ENCODE measurements around the gene LDHAL6B. TPM values are rescaled to one million over a fixed set of nuclear protein-coding genes. Genes with fewer than 3 reads are reported as not detected.

The LDHAL6B gene
- total RNA-seq, 6 donors from 2014 or later: 2.1 TPM; not detected in 5

DNA sequence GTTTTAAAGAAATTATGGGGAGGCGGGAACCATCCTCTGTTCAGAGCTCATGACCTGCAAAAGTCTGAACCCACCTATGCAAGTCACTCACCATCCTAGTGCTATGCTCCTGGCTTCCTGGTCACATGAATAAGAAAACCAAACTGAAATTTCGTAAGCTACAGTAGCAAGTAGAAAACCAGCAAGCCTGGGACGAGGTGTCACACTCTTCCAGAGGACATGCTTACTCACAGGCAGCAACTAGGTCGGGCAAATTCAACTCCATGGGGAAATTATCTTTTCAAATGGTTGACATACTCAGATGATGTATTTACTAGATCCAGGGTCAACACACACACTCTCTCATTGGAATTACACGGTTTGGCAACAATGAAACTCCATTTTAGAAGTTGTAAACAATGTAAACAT is 31.3 kb downstream of the LDHAL6B start:
- Histone ChIP-seq H3K36me3 (no peaks in the 10 kb centered on the region), H3K4me3 (no peak overlapping the region), H3K9me3 (no peaks in the 10 kb centered on the region), H3K27ac (no peak overlapping the region), H3K27me3 (no peaks in the 10 kb centered on the region), H3K4me1 (peaks cover 0 to 4% (median 2%) of the 10 kb centered on the region in 4 donors)
- WGBS, 2 donors: 79 to 80% methylated on average over 5 of the region's 5 CpGs
- no peak for ATAC-seq (ENCODE audit: low FRiP score in 2 of 2)
- no peak for TF ChIP-seq POLR2AphosphoS5 (IDR thresholded peaks at IDR 0.05)
- TF ChIP-seq EP300 (IDR thresholded peaks at IDR 0.05): no peak
- TF ChIP-seq, protein P1, sequence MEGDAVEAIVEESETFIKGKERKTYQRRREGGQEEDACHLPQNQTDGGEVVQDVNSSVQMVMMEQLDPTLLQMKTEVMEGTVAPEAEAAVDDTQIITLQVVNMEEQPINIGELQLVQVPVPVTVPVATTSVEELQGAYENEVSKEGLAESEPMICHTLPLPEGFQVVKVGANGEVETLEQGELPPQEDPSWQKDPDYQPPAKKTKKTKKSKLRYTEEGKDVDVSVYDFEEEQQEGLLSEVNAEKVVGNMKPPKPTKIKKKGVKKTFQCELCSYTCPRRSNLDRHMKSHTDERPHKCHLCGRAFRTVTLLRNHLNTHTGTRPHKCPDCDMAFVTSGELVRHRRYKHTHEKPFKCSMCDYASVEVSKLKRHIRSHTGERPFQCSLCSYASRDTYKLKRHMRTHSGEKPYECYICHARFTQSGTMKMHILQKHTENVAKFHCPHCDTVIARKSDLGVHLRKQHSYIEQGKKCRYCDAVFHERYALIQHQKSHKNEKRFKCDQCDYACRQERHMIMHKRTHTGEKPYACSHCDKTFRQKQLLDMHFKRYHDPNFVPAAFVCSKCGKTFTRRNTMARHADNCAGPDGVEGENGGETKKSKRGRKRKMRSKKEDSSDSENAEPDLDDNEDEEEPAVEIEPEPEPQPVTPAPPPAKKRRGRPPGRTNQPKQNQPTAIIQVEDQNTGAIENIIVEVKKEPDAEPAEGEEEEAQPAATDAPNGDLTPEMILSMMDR (IDR thresholded peaks at IDR 0.05): no peak
- TF ChIP-seq POLR2A (IDR thresholded peaks at IDR 0.05): no peak
- no peak for DNase-seq

DNA sequence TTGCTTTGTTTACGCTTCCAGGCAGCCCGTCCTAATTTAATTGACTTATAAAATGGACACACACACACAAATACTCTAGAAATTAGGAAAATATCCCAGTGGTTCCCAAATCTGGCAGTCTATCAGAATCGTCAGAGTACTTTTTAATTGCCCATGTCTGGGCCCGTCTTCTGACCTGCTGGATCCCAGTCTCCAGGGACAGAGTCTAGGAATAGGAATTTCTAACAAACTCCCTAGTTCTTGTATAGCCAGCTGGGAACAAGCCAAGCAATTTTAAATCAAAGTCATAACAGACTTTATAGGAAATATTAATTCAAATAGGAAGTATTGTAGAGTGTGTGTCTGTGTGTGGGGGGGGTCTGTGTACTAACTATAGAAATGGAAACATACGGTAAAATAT is 33.4 kb downstream of the LDHAL6B start:
- no peak overlapping the region for H3K27ac ChIP-seq
- no peaks in the 10 kb centered on the region for H3K27me3 ChIP-seq
- no peak overlapping the region for H3K4me3 ChIP-seq
- TF ChIP-seq EP300 (IDR thresholded peaks at IDR 0.05): no peak
- TF ChIP-seq, protein P1 (IDR thresholded peaks at IDR 0.05): no peak
- no peak for TF ChIP-seq POLR2A (IDR thresholded peaks at IDR 0.05)
- TF ChIP-seq POLR2AphosphoS5 (IDR thresholded peaks at IDR 0.05): no peak
- DNase-seq (no peak), ATAC-seq (ENCODE audit: low FRiP score in 2 of 2) (no peak)
- WGBS, 2 donors: 73 to 80% methylated on average over 5 of the region's 5 CpGs
- H3K9me3 ChIP-seq: no peaks in the 10 kb centered on the region
- peaks cover 0 to 4% (median 2%) of the 10 kb centered on the region in 4 donors for H3K4me1 ChIP-seq
- H3K36me3 ChIP-seq: no peaks in the 10 kb centered on the region

DNA sequence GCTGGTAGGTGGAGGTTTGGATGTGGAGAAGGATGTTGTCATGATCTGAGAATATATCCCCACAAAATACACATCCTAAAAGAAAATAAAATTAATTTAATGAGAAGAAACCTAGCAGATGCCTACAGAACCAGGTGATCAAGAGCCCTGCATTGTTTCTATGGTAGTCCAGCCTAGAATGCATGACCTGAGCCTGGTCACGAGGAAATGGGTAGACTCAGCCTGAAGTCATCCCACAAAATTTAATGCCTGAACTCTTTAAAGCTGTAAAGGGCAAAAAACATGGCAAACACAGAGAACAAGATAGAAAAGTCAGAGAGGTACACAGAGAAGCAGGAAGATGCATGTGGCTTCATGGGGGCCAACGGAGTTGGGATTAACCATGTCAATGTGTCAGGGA is 36.0 kb downstream of the LDHAL6B start:
- Histone ChIP-seq H3K4me1 (peaks cover 0 to 3% (median 1%) of the 10 kb centered on the region in 4 donors), H3K36me3 (no peaks in the 10 kb centered on the region), H3K4me3 (no peak overlapping the region), H3K27me3 (no peaks in the 10 kb centered on the region), H3K27ac (no peak overlapping the region), H3K9me3 (no peaks in the 10 kb centered on the region)
- TF ChIP-seq POLR2A (IDR thresholded peaks at IDR 0.05): no peak
- no peak for TF ChIP-seq POLR2AphosphoS5 (IDR thresholded peaks at IDR 0.05)
- no peak for TF ChIP-seq EP300 (IDR thresholded peaks at IDR 0.05)
- TF ChIP-seq, protein P1 (IDR thresholded peaks at IDR 0.05): no peak
- 96% methylated on average over 2 of the region's 2 CpGs for whole genome bisulfite sequencing, 2 donors
- ATAC-seq (ENCODE audit: low FRiP score in 2 of 2) (no peak), DNase-seq (no peak)

DNA sequence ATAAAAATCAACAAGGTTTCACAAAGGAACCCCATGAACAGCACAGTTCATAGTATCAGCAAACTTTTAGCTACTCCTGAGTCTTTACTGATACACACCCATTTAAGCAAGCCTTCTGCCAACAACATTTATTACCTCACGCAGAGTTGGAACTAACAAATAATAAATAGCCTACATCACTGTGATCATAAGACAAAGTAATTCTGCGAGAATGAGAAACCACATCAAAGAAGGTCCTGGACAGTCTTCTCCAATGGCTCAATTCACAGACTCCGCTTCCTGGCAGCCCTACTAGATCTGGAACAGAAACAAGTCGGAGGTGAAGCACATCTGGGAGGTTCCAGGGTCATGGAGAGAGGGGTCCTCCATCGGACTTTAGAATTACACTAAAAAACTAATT is 37.0 kb downstream of the LDHAL6B start:
- TF ChIP-seq EP300 (IDR thresholded peaks at IDR 0.05) (no peak), POLR2A (IDR thresholded peaks at IDR 0.05) (no peak), POLR2AphosphoS5 (IDR thresholded peaks at IDR 0.05) (no peak)
- TF ChIP-seq, protein P1 (IDR thresholded peaks at IDR 0.05): no peak
- H3K27me3 ChIP-seq: no peaks in the 10 kb centered on the region
- ATAC-seq (ENCODE audit: low FRiP score in 2 of 2): peak in 1 of 2 donors; percentile 53
- WGBS, 2 donors: 83 to 88% methylated on average over 5 of the region's 5 CpGs
- peaks cover 0 to 3% (median 1%) of the 10 kb centered on the region in 4 donors for H3K4me1 ChIP-seq
- H3K9me3 ChIP-seq: no peaks in the 10 kb centered on the region
- no peak overlapping the region for H3K4me3 ChIP-seq
- no peaks in the 10 kb centered on the region for H3K36me3 ChIP-seq
- no peak for DNase-seq
- H3K27ac ChIP-seq: no peak overlapping the region

DNA sequence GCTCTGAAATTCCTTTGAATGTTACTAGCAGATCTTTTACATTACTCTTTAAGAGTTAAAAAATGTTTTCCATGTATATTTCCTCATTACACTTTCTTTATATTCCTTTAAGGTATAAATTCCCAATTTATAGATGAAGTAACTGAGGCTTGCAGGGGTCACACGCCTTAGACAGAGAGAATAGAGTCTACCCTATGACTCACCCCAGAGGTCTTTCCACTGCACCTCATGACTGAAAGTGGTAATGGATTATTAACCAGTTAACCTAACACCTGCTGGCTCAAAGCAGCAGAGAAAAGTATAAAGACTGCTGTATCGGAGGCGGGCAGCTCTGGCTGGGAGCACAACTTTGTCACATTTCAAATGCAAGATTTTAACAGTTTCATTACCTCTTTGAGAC is 37.7 kb downstream of the LDHAL6B start:
- no peak overlapping the region for H3K27ac ChIP-seq

More for the DNA sequence above, 37.7 kb downstream of the LDHAL6B start:
- DNase-seq: no peak
- no peak for ATAC-seq (ENCODE audit: low FRiP score in 2 of 2)
- WGBS, 2 donors: 93 to 97% methylated on average over 3 of the region's 3 CpGs
- TF ChIP-seq, protein P1 (IDR thresholded peaks at IDR 0.05): no peak
- no peak for TF ChIP-seq EP300 (IDR thresholded peaks at IDR 0.05)
- no peak for TF ChIP-seq POLR2A (IDR thresholded peaks at IDR 0.05)
- TF ChIP-seq POLR2AphosphoS5 (IDR thresholded peaks at IDR 0.05): no peak
- Histone ChIP-seq H3K9me3 (no peaks in the 10 kb centered on the region), H3K27me3 (no peaks in the 10 kb centered on the region), H3K4me3 (no peak overlapping the region), H3K4me1 (peaks cover 0 to 3% (median 1%) of the 10 kb centered on the region in 4 donors), H3K36me3 (no peaks in the 10 kb centered on the region)
